NCI-H1092 treated with DMSO at 0.1 percent for 48 hours (cell line): ENCODE results near the gene GUCY2D.
"Not testable (repeated sequence)": the region's sequence is repeated elsewhere in the genome, so short reads cannot be mapped to it uniquely, and the experiment has no call there.

ENCODE experiments used
- DNase-seq: peaks from one replicate; lab custom pipeline; 2025; lab: John Stamatoyannopoulos, UW

The GUCY2D gene

GRCh38 chr17:8044819-8045810, 42.7 kb downstream of the GUCY2D start:
- DNase-seq: no peak

- no peak for DNase-seq
Observed at GRCh38 chr17:8046306-8046928, 44.0 kb downstream of the GUCY2D start.

GRCh38 chr17:8046929-8047768, 44.7 kb downstream of the GUCY2D start:
- DNase-seq: no peak

GRCh38 chr17:8047769-8048110, 45.3 kb downstream of the GUCY2D start:
- no peak for DNase-seq

GRCh38 chr17:8048236-8048635, 45.8 kb downstream of the GUCY2D start:
- no peak for DNase-seq

GRCh38 chr17:8048736-8049135, 46.3 kb downstream of the GUCY2D start:
- no peak for DNase-seq

- no peak for DNase-seq
Observed at GRCh38 chr17:8051831-8052230, 49.4 kb downstream of the GUCY2D start.

- DNase-seq: no peak
Observed at GRCh38 chr17:8052256-8053252, 50.1 kb downstream of the GUCY2D start.

- no peak for DNase-seq
Observed at GRCh38 chr17:8053600-8053999, 51.2 kb downstream of the GUCY2D start.

- DNase-seq: no peak
Observed at GRCh38 chr17:8055851-8056231, 53.4 kb downstream of the GUCY2D start.

GRCh38 chr17:8056232-8056975, 54.0 kb downstream of the GUCY2D start:
- DNase-seq: no peak

- no peak for DNase-seq
Observed at GRCh38 chr17:8056976-8057625, 54.7 kb downstream of the GUCY2D start.

GRCh38 chr17:8057691-8058114, 55.3 kb downstream of the GUCY2D start:
- DNase-seq: peak; percentile 49

GRCh38 chr17:8059131-8059530, 56.7 kb downstream of the GUCY2D start:
- no peak for DNase-seq

- DNase-seq: peak; percentile 56
Observed at GRCh38 chr17:8060274-8060673, 57.9 kb downstream of the GUCY2D start.

- not testable (repeated sequence) for DNase-seq
Observed at GRCh38 chr17:8061851-8062250, 59.4 kb downstream of the GUCY2D start.

GRCh38 chr17:8062435-8062806, 60.0 kb downstream of the GUCY2D start:
- DNase-seq: no peak

- DNase-seq: no peak
Observed at GRCh38 chr17:8062807-8063483, 60.5 kb downstream of the GUCY2D start.

- DNase-seq: no peak
Observed at GRCh38 chr17:8063761-8064534, 61.5 kb downstream of the GUCY2D start.
